HL-60 (cell line): ENCODE measurements around the gene MTHFSD.

ENCODE experiments used
- POLR2AphosphoS5 ChIP-seq: IDR thresholded peaks from 2 replicates; pipeline ENCODE4 v1.6.1; 2012; ENCODE audit warnings: low read depth
- SPI1 ChIP-seq: IDR thresholded peaks from 2 replicates; pipeline ENCODE4 v1.6.1; 2012; ENCODE audit warnings: low read depth, mild to moderate bottlenecking, borderline replicate concordance
- TF ChIP-seq, protein P1 (sequence below): IDR thresholded peaks from one replicate; pipeline ENCODE4 v1.5.1; 2011; ENCODE audit warnings: low read length, control low read depth, inconsistent platforms; ENCODE audit not compliant: insufficient read depth
- TF ChIP-seq, protein P2 (sequence below): IDR thresholded peaks from 2 replicates; pipeline ENCODE4 v1.6.1; 2012; ENCODE audit warnings: low read depth; ENCODE audit not compliant: insufficient replicate concordance

DNA sequence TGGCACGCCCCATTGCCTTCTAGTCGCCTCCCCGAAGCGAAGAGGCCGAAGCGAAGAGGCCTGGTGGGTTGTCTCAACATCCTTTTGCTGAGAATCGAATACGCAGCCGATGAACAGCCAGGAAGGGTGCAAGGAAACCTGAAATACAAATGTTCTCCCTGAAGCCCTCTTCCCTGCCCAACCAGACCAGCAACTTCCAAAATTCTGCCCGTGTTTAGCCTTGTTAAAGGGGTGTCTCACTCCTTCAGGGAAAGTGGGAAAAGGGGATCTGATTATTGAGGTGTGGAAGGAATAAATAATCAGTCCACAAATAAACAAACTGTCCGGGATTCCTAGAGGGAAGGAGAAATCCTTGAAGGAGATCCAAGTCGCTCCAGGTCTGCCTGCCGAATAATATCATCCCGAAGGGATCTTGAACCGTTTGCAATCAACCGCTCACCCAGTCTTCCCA is 10.2 kb upstream of the MTHFSD start:
- TF ChIP-seq, protein P1, sequence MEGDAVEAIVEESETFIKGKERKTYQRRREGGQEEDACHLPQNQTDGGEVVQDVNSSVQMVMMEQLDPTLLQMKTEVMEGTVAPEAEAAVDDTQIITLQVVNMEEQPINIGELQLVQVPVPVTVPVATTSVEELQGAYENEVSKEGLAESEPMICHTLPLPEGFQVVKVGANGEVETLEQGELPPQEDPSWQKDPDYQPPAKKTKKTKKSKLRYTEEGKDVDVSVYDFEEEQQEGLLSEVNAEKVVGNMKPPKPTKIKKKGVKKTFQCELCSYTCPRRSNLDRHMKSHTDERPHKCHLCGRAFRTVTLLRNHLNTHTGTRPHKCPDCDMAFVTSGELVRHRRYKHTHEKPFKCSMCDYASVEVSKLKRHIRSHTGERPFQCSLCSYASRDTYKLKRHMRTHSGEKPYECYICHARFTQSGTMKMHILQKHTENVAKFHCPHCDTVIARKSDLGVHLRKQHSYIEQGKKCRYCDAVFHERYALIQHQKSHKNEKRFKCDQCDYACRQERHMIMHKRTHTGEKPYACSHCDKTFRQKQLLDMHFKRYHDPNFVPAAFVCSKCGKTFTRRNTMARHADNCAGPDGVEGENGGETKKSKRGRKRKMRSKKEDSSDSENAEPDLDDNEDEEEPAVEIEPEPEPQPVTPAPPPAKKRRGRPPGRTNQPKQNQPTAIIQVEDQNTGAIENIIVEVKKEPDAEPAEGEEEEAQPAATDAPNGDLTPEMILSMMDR, result no peak
- TF ChIP-seq POLR2AphosphoS5, result no peak
- TF ChIP-seq, protein P2, sequence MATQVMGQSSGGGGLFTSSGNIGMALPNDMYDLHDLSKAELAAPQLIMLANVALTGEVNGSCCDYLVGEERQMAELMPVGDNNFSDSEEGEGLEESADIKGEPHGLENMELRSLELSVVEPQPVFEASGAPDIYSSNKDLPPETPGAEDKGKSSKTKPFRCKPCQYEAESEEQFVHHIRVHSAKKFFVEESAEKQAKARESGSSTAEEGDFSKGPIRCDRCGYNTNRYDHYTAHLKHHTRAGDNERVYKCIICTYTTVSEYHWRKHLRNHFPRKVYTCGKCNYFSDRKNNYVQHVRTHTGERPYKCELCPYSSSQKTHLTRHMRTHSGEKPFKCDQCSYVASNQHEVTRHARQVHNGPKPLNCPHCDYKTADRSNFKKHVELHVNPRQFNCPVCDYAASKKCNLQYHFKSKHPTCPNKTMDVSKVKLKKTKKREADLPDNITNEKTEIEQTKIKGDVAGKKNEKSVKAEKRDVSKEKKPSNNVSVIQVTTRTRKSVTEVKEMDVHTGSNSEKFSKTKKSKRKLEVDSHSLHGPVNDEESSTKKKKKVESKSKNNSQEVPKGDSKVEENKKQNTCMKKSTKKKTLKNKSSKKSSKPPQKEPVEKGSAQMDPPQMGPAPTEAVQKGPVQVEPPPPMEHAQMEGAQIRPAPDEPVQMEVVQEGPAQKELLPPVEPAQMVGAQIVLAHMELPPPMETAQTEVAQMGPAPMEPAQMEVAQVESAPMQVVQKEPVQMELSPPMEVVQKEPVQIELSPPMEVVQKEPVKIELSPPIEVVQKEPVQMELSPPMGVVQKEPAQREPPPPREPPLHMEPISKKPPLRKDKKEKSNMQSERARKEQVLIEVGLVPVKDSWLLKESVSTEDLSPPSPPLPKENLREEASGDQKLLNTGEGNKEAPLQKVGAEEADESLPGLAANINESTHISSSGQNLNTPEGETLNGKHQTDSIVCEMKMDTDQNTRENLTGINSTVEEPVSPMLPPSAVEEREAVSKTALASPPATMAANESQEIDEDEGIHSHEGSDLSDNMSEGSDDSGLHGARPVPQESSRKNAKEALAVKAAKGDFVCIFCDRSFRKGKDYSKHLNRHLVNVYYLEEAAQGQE, result no peak
- no peak for TF ChIP-seq SPI1
